GM04503 (cell line): Measurements from ENCODE around the gene SLC35F3.
"Not testable (repeated sequence)": the region's sequence is repeated elsewhere in the genome, so short reads cannot be mapped to it uniquely, and the experiment has no call there.

ENCODE experiments used
- DNase-seq: peaks from one replicate; pipeline ENCODE4 v3.0.0-alpha.2; 2012; ENCODE audit warnings: low read depth

Gene SLC35F3

DNA sequence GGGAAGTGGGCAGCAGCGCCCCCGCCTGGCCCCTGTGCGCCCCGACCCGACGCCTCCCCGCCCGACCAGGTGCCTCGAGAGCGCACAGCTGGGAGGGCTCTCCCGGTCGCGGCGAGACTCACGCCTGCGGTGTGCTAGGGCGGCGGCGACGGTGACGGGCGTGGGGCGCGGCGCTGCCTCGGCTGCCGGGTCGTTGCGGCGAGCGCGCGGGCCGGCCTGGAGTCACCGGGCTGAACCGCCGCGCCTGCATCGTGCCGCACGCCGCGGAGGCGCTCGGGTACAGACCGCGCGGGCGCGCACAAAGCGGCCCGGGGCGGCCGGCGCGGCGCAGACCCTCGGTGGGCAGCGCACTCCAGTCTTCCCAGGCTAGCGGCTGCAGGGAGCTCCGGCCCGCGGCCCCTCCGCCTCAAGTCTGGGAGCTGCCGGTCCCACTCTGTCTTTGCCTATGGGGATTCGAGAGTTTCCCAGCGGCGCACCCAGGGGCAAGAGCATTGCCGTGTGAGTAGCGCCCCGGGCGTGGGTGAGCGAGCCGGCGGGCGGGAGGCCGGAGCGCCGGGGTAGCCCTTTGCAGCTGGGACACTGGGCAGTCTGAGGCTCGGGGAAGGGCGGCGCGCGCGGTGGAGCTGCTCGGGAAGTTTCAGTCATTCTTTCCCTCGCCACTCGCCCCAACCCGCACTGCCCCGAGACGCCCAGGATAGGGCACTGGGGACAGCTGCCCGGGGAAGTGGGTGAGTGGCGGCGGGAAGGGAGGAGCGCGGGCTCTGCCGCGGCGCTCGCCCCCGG is at the start of gene SLC35F3:
SLC35F3 (plus strand) TSS at position 44 of the 783 bp plus-strand sequence.
- DNase-seq: no peak

GRCh38 chr1:233859446-233859845 is 45.0 kb upstream of the SLC35F3 start:
- no peak for DNase-seq

DNA sequence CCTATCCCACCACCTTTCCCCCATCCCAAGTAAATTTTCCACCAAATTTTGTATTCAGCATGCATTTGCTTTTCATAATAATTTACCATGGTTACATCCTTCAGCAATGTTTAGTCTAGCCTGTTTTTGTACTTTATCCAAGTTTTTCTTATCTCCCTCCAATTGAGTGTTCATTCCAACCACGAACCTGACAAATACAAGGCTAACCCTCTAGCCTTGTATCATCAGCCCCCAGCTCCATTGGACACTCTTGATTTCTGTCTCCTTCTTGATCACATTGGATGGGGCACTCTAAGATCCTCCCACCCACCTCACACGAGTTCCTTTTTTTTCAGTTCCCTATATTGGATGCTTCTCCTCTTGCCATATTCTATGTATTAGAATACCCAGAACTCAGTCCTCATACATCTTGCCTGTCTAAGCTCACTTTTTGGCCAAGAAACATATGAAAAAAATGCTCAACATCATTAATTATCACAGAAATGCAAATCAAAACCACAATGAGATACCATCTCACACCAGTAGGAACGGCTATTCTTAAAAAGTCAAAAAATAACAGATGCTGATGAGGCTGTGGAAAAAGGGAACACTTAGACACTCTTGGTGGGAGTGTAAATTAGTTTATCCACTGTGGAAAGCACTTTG is 40.5 kb upstream of the SLC35F3 start:
- DNase-seq: no peak

GRCh38 chr1:233864578-233864977 is 39.9 kb upstream of the SLC35F3 start:
- DNase-seq: no peak

DNA sequence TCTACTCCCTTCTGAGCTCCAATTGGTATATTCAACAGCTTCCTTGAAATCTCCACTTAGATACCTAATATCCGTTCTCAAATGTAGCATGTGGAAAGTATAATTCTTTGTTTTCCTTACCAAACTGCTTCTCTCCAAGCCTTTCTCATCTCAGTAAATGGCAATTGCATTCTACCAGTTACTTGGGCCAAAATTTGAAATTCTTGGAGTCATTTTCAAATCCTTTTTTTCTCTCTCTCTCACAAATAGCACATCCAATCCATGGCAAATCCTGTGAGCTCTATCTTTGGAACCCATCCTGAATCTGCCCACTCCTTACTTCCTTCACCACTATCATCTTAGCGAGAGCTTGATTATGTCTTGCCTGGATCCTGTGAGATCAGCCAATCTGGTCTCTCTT is 39.3 kb upstream of the SLC35F3 start:
- no peak for DNase-seq

GRCh38 chr1:233865902-233866301 is 38.6 kb upstream of the SLC35F3 start:
- DNase-seq: no peak

DNA sequence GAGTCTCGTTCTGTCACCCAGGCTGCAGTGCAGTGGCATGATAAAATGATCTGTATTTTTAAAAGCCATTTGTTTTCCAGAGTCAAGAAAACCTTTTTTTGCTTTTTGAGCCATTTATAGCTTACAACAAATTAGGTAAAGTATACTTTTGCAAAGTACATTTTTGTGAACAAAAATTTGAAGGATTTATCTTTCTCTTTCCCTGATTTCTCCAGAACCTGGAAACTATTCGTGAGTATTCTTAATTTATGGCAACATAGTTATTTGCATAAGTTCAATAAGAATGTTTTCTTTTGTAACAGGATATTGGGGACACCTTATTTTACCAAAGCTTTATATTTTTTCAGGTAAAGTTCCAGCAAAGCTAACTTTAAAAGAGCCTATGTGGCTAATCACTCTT is 37.4 kb upstream of the SLC35F3 start:
- no peak for DNase-seq

DNA sequence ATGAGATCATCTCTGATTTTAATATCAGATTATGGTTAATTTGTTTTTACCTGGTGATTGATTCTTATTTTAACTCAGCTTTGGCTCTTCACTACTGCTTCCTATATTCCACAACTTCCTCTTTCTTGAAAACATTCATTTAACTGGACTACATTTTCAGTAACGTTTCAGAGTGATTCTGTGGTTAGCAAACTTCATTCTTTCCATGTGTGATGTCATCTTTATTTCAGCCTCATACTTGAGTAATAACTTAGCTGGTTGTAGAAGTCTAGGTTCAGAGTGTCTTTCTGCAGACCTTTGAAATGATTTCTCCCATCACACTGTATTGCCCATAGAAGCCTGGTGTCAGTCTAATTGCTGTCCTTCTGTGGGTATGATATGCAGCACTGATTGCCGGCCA is 36.0 kb upstream of the SLC35F3 start:
- DNase-seq: no peak

GRCh38 chr1:233869680-233870079 is 34.8 kb upstream of the SLC35F3 start:
- DNase-seq: no peak

GRCh38 chr1:233873666-233874065 is 30.8 kb upstream of the SLC35F3 start:
- DNase-seq: no peak

DNA sequence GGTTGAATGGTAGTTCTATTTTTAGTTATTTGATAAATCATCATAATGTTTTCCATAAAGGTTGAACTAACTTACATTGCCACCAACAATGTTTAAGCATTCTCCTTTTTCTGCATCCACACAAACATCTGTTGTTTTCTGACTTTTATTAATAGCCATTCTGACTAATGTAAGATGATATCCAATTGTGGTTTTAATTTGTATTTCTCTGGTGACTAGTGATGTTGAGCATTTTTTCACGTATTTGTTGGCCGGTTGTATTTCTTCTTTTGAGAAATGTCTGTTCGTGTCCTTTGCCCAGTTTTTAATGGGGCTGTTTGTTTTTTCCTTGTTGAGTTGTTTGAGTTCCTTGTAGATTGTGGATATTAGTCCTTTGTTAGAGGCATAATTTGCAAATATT is 24.6 kb upstream of the SLC35F3 start:
- DNase-seq: no peak

DNA sequence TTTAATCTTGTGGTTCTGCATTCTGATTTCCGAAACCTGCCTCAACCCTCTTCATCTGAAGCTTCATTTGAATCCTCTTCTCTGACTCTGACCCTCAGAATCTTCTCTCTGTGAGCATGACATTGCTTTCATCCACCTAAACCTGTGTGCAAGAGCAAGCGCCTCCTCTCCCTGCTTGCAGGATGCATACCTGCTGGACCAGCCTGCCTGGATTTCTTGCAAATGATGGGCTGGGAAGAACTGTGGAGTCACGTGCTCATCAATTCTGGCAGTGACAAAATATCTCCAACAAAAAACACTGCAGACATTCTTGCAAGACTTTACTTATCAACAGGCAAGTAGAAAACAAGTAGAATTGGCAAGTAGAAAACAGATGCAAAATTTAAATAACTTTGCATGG is 20.8 kb upstream of the SLC35F3 start:
- no peak for DNase-seq

DNA sequence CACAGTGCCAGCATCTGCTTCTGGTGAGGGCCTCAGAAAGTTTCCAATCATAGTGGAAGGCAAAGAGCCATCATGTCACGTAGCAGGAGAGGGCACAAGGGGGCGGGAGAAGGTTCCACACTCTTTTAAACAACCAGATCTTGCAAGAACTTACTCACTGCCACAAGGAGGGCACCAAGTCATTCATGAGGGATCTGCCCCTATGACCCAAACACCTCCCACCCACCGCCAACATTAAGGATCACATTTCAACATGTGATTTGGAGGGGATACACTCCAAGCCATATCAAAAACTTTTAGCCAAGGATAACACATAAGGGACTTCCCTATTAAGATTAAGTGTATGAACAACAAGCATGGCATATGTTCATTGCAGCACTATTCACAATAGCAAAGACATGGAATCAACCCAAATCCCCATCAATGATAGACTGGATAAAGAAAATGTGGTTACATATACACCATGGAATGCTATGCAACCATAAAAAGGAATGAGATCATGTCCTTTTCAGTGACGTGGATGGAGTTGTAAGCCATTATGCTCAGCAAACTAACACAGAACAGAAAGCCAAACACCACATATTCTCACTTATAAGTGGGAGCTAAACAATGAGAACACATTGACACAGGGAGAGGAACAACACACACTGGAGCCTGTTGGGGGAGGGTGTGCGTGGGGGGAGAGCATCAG is 19.9 kb upstream of the SLC35F3 start:
- no peak for DNase-seq

GRCh38 chr1:233885196-233885920 is 19.1 kb upstream of the SLC35F3 start:
- DNase-seq: no peak

DNA sequence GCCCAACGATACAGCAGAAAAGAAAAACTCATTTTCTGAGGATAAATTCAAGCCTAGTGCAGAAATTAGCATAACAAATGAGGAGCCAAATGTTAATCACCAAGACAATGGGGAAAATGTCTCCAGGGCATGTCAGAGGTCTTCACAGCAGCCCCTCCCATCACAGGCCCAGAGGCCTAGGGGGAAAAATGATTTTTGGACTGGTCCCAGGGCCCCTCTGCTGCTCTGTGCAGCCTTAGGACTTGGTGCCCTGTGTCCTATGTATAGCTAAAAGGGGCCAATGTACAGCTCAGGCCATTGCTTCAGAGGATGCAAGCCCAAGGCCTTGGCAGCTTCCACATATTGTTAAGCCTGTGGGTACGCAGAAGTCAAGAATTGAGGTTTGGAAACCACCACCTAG is 13.3 kb upstream of the SLC35F3 start:
- not testable (repeated sequence) for DNase-seq

DNA sequence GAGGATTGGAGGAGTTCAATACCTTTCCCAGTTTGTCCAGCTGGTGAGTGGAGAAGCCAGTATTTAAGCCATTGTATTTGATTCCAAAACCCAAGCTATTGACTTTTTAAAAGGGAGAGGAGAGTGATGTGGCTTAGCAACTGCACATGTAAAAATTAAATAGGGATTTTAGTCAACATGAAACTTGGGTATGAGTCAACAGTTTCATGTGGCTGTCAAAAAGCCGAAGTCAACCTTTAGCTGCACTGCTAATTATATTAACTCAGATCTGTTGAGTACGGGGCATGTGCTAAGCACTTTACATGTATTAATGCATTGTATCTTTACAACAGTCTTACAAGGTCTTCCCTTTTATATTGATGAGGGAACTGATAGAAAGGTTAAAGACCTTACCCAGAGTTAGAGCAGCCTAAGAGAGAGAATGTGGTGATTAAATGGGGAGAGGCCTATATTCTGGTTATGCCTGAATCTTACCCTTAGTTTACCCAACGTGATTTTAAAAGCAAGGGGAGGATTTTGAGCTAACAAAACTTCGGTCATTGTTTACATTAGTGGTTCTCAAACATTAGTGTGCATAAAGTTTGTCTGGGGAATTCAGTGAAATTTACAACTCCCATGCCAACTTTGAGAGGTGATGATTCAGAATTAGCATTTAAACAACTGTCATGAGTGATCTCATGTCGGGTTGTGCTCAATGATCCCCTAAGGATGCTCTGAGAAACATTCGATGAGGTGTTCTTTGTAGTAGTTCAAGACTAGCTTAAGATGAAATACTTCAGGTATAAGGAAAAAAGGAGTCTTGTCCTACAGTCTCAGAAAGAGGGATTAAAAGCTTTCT is 6.9 kb upstream of the SLC35F3 start:
- no peak for DNase-seq

DNA sequence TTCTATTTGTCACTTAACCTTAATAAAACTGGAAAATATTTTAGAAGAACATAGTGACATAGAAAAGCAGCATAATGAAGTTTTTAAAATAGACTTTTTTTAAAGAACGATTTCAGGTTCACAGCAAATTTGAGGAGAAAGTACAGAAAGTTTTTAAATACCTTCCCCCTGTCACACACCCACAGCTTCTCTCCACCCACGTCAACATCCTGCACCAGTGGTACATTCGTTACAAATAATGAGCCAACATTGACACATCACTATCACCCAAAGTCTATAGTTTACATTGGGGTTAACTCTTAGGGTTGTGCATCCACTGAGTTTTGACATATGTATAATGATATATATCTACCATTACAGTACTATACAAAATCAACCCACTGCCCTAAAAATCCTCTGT is 3.0 kb upstream of the SLC35F3 start:
- DNase-seq: no peak

- no peak for DNase-seq
Observed at GRCh38 chr1:233905416-233906051, 1.1 kb downstream of the SLC35F3 start.

DNA sequence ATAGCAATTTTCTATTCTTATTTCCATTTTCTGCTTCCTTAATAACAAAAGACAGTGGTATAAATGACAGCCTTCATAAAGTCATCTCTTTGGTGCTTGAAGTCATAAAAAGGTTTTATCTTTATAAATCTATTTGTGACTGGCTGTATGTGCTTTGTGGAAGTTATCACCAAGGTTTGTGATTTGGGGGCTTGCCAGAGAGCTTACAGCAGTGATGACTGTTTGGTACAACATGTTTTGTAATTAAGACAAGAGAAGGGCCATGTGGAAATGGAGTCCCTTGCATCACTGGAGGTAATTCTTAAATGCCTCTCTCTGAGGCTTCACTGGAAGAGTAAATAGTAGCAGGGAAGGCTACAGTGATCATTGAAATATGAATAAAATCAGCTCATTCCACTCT is 2.7 kb downstream of the SLC35F3 start:
- DNase-seq: no peak

DNA sequence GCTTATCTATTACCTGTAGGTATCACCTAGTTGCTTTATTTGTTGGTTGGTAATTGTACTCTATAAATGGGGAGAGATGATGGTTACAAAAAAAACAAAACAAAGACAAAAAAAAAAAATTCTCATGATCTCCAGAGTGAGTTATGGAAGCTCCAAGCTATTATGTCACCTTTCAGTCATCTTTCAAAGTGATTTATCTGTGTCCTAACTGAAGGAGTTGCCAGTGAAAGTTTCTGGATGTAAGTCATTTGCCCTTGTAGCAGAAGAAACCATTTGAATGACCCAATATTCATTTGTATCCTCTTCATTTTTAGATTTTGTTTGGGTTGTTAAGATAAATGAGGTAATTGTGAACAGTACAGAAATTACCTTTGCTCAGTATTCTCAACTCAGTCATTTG is 3.6 kb downstream of the SLC35F3 start:
- no peak for DNase-seq

- no peak for DNase-seq
Observed at GRCh38 chr1:233909195-233909594, 4.7 kb downstream of the SLC35F3 start.
